Activated naive CD4-positive, alpha-beta T cell treated with anti-CD3 and anti-CD28 coated beads, Interleukin-2, amount 10 ng/mL, durations not matched to agents 7 days and 5 days (primary cell): ENCODE data around the gene ASPN.
"Not testable (repeated sequence)": the region's sequence is repeated elsewhere in the genome, so short reads cannot be mapped to it uniquely, and the experiment has no call there.

Experiments
- CTCF ChIA-PET: fragments of 350-600 bp; sonication (Branson Sonifier 250); formaldehyde crosslinking; loops from one replicate; lab custom pipeline; 2021; ENCODE audit warnings: antibody characterized with exemption; lab: Charles Lee
- DNase-seq: peaks from one replicate; pipeline ENCODE4 v3.0.0-alpha.2; 2020
- H3K27ac Mint-ChIP-seq: one replicate; pipeline ENCODE4 v1.8.0; 2021; ENCODE audit warnings: mild to moderate bottlenecking, moderate library complexity, mixed read lengths
- H3K27me3 Mint-ChIP-seq: one replicate; pipeline ENCODE4 v1.8.0; 2021; ENCODE audit warnings: mild to moderate bottlenecking, mixed read lengths
- H3K36me3 Mint-ChIP-seq: one replicate; pipeline ENCODE4 v1.8.0; 2021; ENCODE audit warnings: mixed read lengths
- H3K4me1 Mint-ChIP-seq: one replicate; pipeline ENCODE4 v1.8.0; 2021; ENCODE audit warnings: mixed read lengths
- H3K4me3 Mint-ChIP-seq: one replicate; pipeline ENCODE4 v1.8.0; 2021; ENCODE audit warnings: mild to moderate bottlenecking, moderate library complexity, mixed read lengths
- H3K9me3 Mint-ChIP-seq: one replicate; pipeline ENCODE4 v1.8.0; 2021; ENCODE audit warnings: mixed read lengths

ASPN gene

GRCh38 chr9:92432350-92432749, 50.0 kb downstream of the ASPN start:
- H3K36me3 Mint-ChIP-seq, result no peaks in the 10 kb centered on the region
- no peaks in the 10 kb centered on the region for H3K4me1 Mint-ChIP-seq
- H3K9me3 Mint-ChIP-seq, result no peaks in the 10 kb centered on the region
- DNase-seq, result no peak
- no peak overlapping the region for H3K27ac Mint-ChIP-seq
- CTCF ChIA-PET, result no interaction called here
- no peak overlapping the region for H3K4me3 Mint-ChIP-seq
- no peaks in the 10 kb centered on the region for H3K27me3 Mint-ChIP-seq

GRCh38 chr9:92429836-92430235, 52.5 kb downstream of the ASPN start:
- Mint-ChIP-seq H3K27me3 (no peaks in the 10 kb centered on the region), H3K27ac (no peak overlapping the region), H3K9me3 (no peaks in the 10 kb centered on the region), H3K4me1 (no peaks in the 10 kb centered on the region), H3K4me3 (no peak overlapping the region), H3K36me3 (no peaks in the 10 kb centered on the region)
- DNase-seq, result no peak
- CTCF ChIA-PET, result no interaction called here

GRCh38 chr9:92426501-92427145, 55.7 kb downstream of the ASPN start:
- Mint-ChIP-seq H3K27me3 (no peaks in the 10 kb centered on the region), H3K9me3 (no peaks in the 10 kb centered on the region), H3K27ac (no peak overlapping the region), H3K36me3 (no peaks in the 10 kb centered on the region), H3K4me1 (peaks cover 3% of the 10 kb centered on the region), H3K4me3 (no peak overlapping the region)
- no peak for DNase-seq
- CTCF ChIA-PET, result no interaction called here

DNA sequence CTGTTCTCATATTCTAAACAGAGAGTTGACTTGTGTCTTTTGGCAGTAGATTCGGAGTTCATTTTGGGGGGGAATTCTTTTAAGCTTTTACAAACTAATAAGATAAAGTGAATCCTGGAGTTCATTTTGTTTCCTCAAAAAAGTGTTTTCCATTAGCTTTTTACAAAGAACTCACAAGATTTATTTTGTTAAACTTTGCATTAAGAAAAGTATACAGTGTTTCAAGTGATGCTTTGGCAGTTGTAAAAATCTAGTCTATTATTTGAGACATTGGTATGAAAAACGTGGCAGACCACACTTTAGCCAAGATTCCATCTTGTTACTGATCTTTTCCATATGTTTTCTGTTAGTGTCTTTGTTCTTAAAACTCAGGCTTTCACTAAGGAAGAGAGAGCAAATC, 56.8 kb downstream of the ASPN start:
- Mint-ChIP-seq H3K36me3 (no peaks in the 10 kb centered on the region), H3K27ac (no peak overlapping the region), H3K9me3 (no peaks in the 10 kb centered on the region), H3K27me3 (no peaks in the 10 kb centered on the region), H3K4me3 (no peak overlapping the region), H3K4me1 (peaks cover 3% of the 10 kb centered on the region)
- CTCF ChIA-PET, result no interaction called here
- DNase-seq, result no peak

DNA sequence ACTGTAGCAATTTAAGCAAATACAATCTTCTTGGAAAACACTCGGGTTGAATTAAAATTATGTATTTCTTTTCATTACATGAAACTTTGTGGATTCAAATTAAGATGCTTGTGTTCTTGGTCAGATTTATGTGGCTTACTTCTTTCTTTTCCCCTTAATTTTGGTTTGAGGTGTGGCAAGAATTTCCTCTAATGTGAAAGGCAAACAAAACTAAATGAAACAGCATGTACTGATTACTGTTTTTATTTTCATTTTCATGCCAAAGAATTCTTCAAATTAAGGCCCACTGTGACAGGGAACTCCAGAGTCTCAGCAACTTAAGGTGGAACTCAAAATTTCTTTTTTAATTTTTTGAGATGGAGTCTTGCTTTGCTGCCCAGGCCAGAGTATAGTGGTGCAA, 58.0 kb downstream of the ASPN start, which contains the start of gene OMD:
TSS of gene OMD (minus strand) at position 132 of the 400 bp plus-strand sequence. CDS start 6,913 bp downstream, outside the sequence.
- no peak within 1 kb of the TSS for H3K27ac Mint-ChIP-seq
- CTCF ChIA-PET, result no interaction called here
- peaks cover 3% of the 10 kb centered on the region for H3K4me1 Mint-ChIP-seq
- H3K36me3 Mint-ChIP-seq, result no peaks in the 10 kb centered on the region
- no peaks in the 10 kb centered on the region for H3K9me3 Mint-ChIP-seq
- no peak for DNase-seq
- no peak within 1 kb of the TSS for H3K4me3 Mint-ChIP-seq
- H3K27me3 Mint-ChIP-seq, result no peaks in the 10 kb centered on the region

- CTCF ChIA-PET, result no interaction called here
- Mint-ChIP-seq H3K36me3 (no peaks in the 10 kb centered on the region), H3K27me3 (no peaks in the 10 kb centered on the region), H3K4me3 (no peak overlapping the region), H3K9me3 (no peaks in the 10 kb centered on the region), H3K4me1 (peaks cover 3% of the 10 kb centered on the region), H3K27ac (no peak overlapping the region)
- no peak for DNase-seq
Observed at GRCh38 chr9:92423612-92424011, 58.7 kb downstream of the ASPN start.

- peaks cover 3% of the 10 kb centered on the region for H3K4me1 Mint-ChIP-seq
- CTCF ChIA-PET, result no interaction called here
- H3K36me3 Mint-ChIP-seq, result no peaks in the 10 kb centered on the region
- H3K27ac Mint-ChIP-seq, result no peak overlapping the region
- H3K9me3 Mint-ChIP-seq, result no peaks in the 10 kb centered on the region
- DNase-seq, result no peak
- no peak overlapping the region for H3K4me3 Mint-ChIP-seq
- no peaks in the 10 kb centered on the region for H3K27me3 Mint-ChIP-seq
Observed at GRCh38 chr9:92422611-92423338, 59.5 kb downstream of the ASPN start.

DNA sequence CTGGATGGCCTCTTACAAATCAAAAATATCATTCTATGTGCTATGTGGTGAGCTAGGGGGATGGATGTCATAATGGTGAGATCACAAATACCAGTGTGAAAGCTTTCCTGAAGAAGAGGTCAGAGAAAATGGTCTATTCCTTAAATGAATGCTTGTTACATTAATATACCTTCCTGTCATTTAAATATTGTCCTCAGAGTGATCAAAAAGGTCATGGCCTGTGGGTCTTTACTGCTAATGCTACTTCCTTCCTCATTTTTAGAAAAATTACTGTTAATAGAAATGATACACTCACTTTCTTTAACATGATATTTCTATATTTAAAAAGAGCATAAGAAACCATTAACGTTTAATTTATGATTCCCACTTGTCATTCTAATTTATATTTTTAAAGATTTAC, 67.7 kb downstream of the ASPN start:
- Mint-ChIP-seq H3K9me3 (no peaks in the 10 kb centered on the region), H3K27ac (no peak overlapping the region), H3K4me3 (no peak overlapping the region), H3K4me1 (no peaks in the 10 kb centered on the region), H3K36me3 (peaks cover 5% of the 10 kb centered on the region), H3K27me3 (no peaks in the 10 kb centered on the region)
- no peak for DNase-seq
- CTCF ChIA-PET, result no interaction called here

GRCh38 chr9:92411157-92411556, 71.1 kb downstream of the ASPN start:
- H3K36me3 Mint-ChIP-seq, H3K4me3 Mint-ChIP-seq, H3K9me3 Mint-ChIP-seq, H3K27me3 Mint-ChIP-seq, H3K27ac Mint-ChIP-seq, DNase-seq, CTCF ChIA-PET: not testable (repeated sequence)
- peaks cover 12% of the 10 kb centered on the region for H3K4me1 Mint-ChIP-seq

DNA sequence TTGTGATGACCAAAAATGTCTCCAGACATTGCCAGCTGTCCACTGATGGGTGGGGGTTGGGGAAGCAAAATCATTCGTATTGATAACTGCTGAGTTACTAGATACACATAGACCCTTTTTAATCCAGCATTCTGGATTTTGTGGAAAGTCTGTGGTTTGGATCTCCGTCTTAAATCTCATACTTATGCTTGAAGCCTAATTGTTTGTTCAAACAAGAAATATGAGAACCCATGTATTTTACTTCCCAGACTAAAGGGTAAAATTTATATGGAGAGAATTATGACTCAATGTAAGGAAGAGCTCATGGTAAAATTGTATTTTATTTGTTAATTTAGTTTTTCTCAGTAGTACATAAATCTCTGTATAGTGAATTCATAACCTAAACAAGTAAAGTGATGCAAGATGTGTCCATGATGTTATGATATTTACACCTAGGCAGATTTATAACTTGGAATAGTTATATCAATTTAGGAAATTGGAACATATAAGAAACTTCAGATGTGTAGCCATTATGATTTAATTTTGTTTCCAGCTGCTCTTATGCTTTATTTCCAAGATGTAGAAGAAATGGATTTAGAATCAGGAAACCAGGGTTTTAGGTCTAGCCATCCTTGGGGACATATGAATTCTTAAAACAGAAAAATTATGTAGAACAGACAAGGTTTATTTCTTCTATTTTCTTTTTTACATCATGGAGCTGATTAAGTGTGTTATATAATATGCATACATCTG, 73.4 kb downstream of the ASPN start:
- Mint-ChIP-seq H3K9me3 (no peaks in the 10 kb centered on the region), H3K36me3 (peaks cover 9% of the 10 kb centered on the region), H3K4me1 (peaks cover 27% of the 10 kb centered on the region), H3K27me3 (no peaks in the 10 kb centered on the region), H3K27ac (no peak overlapping the region), H3K4me3 (no peak overlapping the region)
- no peak for DNase-seq
- CTCF ChIA-PET, result no interaction called here

DNA sequence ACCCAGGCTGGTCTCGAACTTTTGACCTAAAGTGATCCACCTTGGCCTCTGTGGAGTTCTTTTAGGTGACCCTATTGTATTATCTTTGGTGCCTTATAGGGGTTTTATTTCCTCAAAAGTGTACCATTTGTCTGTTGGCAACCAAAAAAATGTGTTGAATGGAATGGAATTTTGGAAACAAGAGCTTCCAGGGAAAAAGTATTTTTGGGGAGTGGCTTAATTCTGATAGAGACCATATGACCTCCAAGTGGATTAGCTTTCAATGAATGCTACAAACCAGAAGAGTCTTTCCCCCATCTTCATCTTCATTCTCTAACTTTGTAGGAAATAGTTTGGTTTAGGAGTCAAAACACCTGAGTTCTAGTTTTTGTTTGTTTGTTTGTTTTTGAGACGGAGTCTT, 74.5 kb downstream of the ASPN start:
- CTCF ChIA-PET, result interaction anchor here (0.6 kb wide), 1 partner anchor 21 kb away, joined by 5 read pairs; no protein-coding TSS in a partner anchor
- peaks cover 9% of the 10 kb centered on the region for H3K36me3 Mint-ChIP-seq
- H3K9me3 Mint-ChIP-seq, result no peaks in the 10 kb centered on the region
- no peak for DNase-seq
- H3K4me1 Mint-ChIP-seq, result peaks cover 27% of the 10 kb centered on the region
- no peaks in the 10 kb centered on the region for H3K27me3 Mint-ChIP-seq
- no peak overlapping the region for H3K27ac Mint-ChIP-seq
- no peak overlapping the region for H3K4me3 Mint-ChIP-seq

DNA sequence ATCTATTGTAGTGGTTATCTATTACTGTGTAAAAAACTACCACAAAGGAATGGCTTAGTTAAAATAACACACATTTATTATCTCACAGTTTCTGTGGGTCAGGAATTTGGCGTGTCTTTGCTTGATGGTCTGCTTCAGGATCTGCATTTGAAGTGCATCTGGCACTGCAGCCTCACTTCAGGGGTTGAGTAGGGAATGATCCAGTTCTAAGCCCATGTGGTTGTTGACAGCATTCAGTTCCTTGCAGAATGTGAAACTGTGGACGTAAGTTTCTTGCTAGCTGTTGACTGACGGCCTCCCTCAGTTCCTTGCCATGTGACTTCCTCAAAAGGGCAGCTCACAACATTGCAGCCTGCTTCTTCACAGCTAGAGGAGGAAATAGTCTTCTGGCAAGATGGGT, 75.8 kb downstream of the ASPN start:
- peak overlapping the region; percentile 78 for H3K27ac Mint-ChIP-seq
- peak overlapping the region; percentile 28 for H3K4me3 Mint-ChIP-seq
- CTCF ChIA-PET, result interaction anchor here (0.6 kb wide), 1 partner anchor 10 kb away, joined by 3 read pairs; no protein-coding TSS in a partner anchor
- no peaks in the 10 kb centered on the region for H3K9me3 Mint-ChIP-seq
- H3K27me3 Mint-ChIP-seq, result no peaks in the 10 kb centered on the region
- peaks cover 27% of the 10 kb centered on the region for H3K4me1 Mint-ChIP-seq
- peaks cover 4% of the 10 kb centered on the region for H3K36me3 Mint-ChIP-seq
- peak; percentile 66 for DNase-seq
